Mesendoderm (in vitro differentiated cells): Measurements from ENCODE around the gene TOP3A.

Experiments used
- DNase-seq: peaks from one replicate; pipeline ENCODE4 v3.0.0; 2013
- H2AK5ac ChIP-seq: 2 replicates; pipeline ENCODE4 v1.6.1; 2013; ENCODE audit warnings: low read length, inconsistent platforms
- H2BK120ac ChIP-seq: 2 replicates; pipeline ENCODE4 v1.6.1; 2013; ENCODE audit warnings: low read depth, mild to moderate bottlenecking, low read length, moderate library complexity, mixed read lengths
- H2BK15ac ChIP-seq: replicated peaks from 2 replicates; pipeline ENCODE4 v1.6.1; 2013; ENCODE audit warnings: low read depth, mild to moderate bottlenecking, moderate library complexity
- H2BK5ac ChIP-seq: 2 replicates; pipeline ENCODE4 v1.6.1; 2013; ENCODE audit warnings: low read length, inconsistent platforms
- H3K18ac ChIP-seq: 2 replicates; pipeline ENCODE4 v1.6.1; 2013; ENCODE audit warnings: mild to moderate bottlenecking, low read length, mixed read lengths
- H3K23ac ChIP-seq: one replicate; pipeline ENCODE4 v1.6.1; 2013; ENCODE audit warnings: low read length
- H3K27ac ChIP-seq: 2 replicates; pipeline ENCODE4 v1.5.1; 2013; ENCODE audit warnings: low read depth, mild to moderate bottlenecking, inconsistent platforms, low read length, moderate library complexity
- H3K27me3 ChIP-seq: 2 replicates; pipeline ENCODE4 v1.6.1; 2013; ENCODE audit warnings: low read length, control low read depth, mild to moderate bottlenecking, inconsistent platforms; ENCODE audit not compliant: insufficient read depth, poor library complexity
- H3K36me3 ChIP-seq: 2 replicates; pipeline ENCODE4 v1.6.1; 2013; ENCODE audit warnings: low read length, inconsistent platforms; ENCODE audit not compliant: control insufficient read depth, insufficient read depth
- H3K4ac ChIP-seq: one replicate; pipeline ENCODE4 v1.6.1; 2013; ENCODE audit warnings: low read depth, mild to moderate bottlenecking, low read length, moderate library complexity
- H3K4me1 ChIP-seq: 2 replicates; pipeline ENCODE4 v1.6.1; 2013; ENCODE audit warnings: low read depth, low read length, inconsistent platforms; ENCODE audit not compliant: control insufficient read depth
- H3K4me2 ChIP-seq: 2 replicates; pipeline ENCODE4 v1.6.1; 2013; ENCODE audit warnings: low read length
- H3K4me3 ChIP-seq: 2 replicates; pipeline ENCODE4 v1.5.1; 2013; ENCODE audit warnings: mild to moderate bottlenecking, low read length
- H3K56ac ChIP-seq: one replicate; pipeline ENCODE4 v1.6.1; 2013; ENCODE audit warnings: low read length
- H3K79me1 ChIP-seq: 2 replicates; pipeline ENCODE4 v1.6.1; 2013; ENCODE audit warnings: low read length, inconsistent platforms
- H3K79me2 ChIP-seq: 2 replicates; pipeline ENCODE4 v1.6.1; 2013; ENCODE audit warnings: mild to moderate bottlenecking, low read length; ENCODE audit not compliant: control insufficient read depth, insufficient read depth
- H3K9ac ChIP-seq: 2 replicates; pipeline ENCODE4 v1.6.1; 2013; ENCODE audit warnings: low read length, inconsistent platforms
- H4K5ac ChIP-seq: one replicate; pipeline ENCODE4 v1.6.1; 2013; ENCODE audit warnings: low read length
- H4K8ac ChIP-seq: one replicate; pipeline ENCODE4 v1.6.1; 2013; ENCODE audit warnings: low read depth, mild to moderate bottlenecking, control low read depth, low read length, moderate library complexity
- WGBS: extraction: QIAGEN DNeasy Blood & Tissue Kit; methylation state at CpG from one replicate; pipeline ENCODE4 v1.1.7; 2013; ENCODE audit warnings: low lambda C conversion rate, missing lambda C conversion rate; ENCODE audit not compliant: insufficient coverage; ENCODE audit errors: extremely low coverage; 5-methylcytosine and 5-hydroxymethylcytosine counted together

Gene TOP3A

DNA sequence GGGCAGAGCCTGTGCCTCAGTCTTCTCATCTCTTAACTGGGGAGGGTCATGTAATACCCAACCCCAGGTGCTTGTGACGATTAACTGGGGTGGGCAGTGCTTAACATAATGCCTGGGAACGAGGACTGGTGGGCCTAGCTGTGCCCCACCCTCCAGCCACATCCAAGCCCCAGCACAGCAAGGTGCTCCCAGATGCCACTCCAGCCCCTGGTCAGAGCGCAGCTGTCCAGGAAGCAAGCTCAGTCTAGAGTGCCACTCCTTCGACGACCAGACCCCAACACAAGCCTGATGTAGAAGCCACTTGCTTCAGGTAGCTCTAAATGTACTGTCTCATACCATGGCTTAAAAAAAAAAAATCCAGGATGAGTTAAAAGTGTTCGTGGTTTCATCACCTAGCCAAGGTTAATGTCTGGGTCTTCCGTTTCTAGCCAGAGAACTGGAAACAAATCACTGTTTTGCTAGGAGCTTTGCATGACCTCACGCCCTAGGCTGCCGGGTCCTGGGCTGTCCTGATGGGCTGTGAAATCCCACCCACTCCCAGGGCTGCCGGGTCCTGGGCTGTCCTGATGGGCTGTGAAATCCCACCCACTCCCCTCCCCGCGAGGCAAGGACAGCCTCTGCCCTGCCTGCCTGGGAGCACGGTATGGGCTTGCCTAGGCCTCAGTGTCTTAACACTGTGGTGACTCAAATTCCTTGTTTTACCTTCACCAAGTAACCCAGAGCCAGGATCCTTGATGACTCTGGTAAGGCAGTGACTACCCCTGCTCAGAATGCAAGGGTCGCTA, 46.7 kb downstream of the TOP3A start:
- no peak overlapping the region for H2AK5ac ChIP-seq
- H2BK15ac ChIP-seq = no peak overlapping the region
- H2BK5ac ChIP-seq = no peak overlapping the region
- peak overlapping the region; percentile 5 for H3K18ac ChIP-seq
- peak overlapping the region; percentile 12 for H3K56ac ChIP-seq
- no peak overlapping the region for H3K4ac ChIP-seq
- no peaks in the 10 kb centered on the region for H3K79me2 ChIP-seq
- peak overlapping the region; percentile 28 for H3K9ac ChIP-seq
- no peak overlapping the region for H2BK120ac ChIP-seq
- WGBS = no CpG with 5 or more reads among the region's 14 CpGs
- H3K23ac ChIP-seq = no peak overlapping the region
- no peaks in the 10 kb centered on the region for H3K27me3 ChIP-seq
- no peak overlapping the region for H4K5ac ChIP-seq
- no peak overlapping the region for H3K4me3 ChIP-seq
- H3K36me3 ChIP-seq = peaks cover 7% of the 10 kb centered on the region
- no peak overlapping the region for H3K4me2 ChIP-seq
- H3K79me1 ChIP-seq = no peaks in the 10 kb centered on the region
- H3K27ac ChIP-seq = peak overlapping the region; percentile 42
- no peak overlapping the region for H4K8ac ChIP-seq
- peak; percentile 96 for DNase-seq
- peaks cover 3% of the 10 kb centered on the region for H3K4me1 ChIP-seq

DNA sequence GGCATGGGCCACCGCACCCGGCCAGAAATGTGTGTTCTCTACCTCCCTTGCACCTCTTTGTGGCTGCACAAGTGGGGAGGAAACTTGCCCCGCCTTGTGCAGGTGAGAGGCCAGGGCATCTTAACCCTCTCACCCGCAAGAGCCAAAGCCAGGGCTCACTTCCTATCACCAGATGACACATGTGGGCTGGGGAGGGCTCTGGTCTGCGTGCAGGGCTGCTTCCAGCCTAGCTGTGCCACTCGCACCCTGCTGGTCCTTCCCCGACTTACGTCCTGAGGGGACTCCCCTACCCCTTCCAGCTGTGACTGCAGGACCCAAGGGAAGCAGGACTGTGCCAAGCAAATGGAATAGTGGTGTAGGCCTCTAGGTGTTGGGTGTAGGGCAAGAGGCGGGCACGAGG, 47.4 kb downstream of the TOP3A start:
- peaks cover 3% of the 10 kb centered on the region for H3K4me1 ChIP-seq
- no peak overlapping the region for H4K5ac ChIP-seq
- no peak overlapping the region for H2BK5ac ChIP-seq
- no peaks in the 10 kb centered on the region for H3K79me1 ChIP-seq
- no peaks in the 10 kb centered on the region for H3K79me2 ChIP-seq
- H2AK5ac ChIP-seq = no peak overlapping the region
- H2BK15ac ChIP-seq = no peak overlapping the region
- H3K23ac ChIP-seq = no peak overlapping the region
- H2BK120ac ChIP-seq = no peak overlapping the region
- no peak overlapping the region for H4K8ac ChIP-seq
- WGBS = no CpG with 5 or more reads among the region's 10 CpGs
- H3K4ac ChIP-seq = no peak overlapping the region
- DNase-seq = no peak
- H3K4me3 ChIP-seq = no peak overlapping the region
- H3K56ac ChIP-seq = no peak overlapping the region
- H3K4me2 ChIP-seq = no peak overlapping the region
- H3K36me3 ChIP-seq = peaks cover 5% of the 10 kb centered on the region
- no peak overlapping the region for H3K9ac ChIP-seq
- no peak overlapping the region for H3K18ac ChIP-seq
- H3K27ac ChIP-seq = peak overlapping the region; percentile 42
- no peaks in the 10 kb centered on the region for H3K27me3 ChIP-seq

DNA sequence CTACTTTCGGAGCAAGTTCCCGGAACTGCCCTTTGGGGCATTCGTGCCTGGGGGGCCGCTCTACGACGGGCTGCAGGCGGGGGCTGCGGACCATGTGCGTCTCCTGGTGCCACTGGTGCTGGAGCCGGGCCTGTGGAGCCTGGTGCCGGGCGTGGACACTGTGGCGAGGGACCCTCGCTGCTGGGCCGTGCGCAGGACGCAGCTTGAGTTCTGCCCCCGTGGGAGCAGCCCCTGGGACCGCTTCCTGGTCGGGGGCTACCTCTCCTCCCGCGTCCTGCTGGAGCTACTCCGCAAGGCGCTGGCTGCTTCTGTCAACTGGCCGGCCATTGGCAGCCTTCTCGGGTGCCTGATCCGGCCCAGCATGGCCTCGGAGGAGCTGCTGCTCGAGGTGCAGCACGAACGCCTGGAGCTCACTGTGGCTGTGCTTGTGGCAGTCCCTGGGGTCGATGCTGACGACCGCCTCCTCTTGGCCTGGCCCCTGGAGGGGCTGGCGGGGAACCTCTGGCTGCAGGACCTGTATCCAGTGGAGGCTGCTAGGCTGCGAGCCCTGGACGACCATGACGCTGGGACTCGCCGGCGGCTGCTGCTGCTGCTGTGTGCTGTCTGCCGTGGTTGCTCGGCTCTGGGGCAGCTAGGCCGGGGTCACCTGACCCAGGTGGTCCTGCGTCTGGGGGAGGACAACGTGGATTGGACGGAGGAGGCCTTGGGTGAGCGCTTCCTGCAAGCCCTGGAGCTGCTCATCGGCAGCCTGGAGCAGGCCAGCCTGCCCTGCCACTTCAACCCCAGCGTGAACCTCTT, 50.7 kb downstream of the TOP3A start:
- Histone ChIP-seq H2BK120ac (no peak overlapping the region), H3K9ac (no peak overlapping the region), H3K4me1 (peaks cover 3% of the 10 kb centered on the region), H3K4ac (no peak overlapping the region), H3K36me3 (peaks cover 2% of the 10 kb centered on the region), H2BK5ac (no peak overlapping the region), H3K23ac (no peak overlapping the region), H3K4me3 (no peak overlapping the region), H3K18ac (no peak overlapping the region), H3K79me2 (peaks cover 3% of the 10 kb centered on the region), H3K56ac (no peak overlapping the region), H2AK5ac (no peak overlapping the region), H4K8ac (no peak overlapping the region), H4K5ac (no peak overlapping the region), H3K4me2 (no peak overlapping the region), H3K27ac (no peak overlapping the region), H3K79me1 (peaks cover 10% of the 10 kb centered on the region), H3K27me3 (no peaks in the 10 kb centered on the region), H2BK15ac (no peak overlapping the region)
- no CpG with 5 or more reads among the region's 50 CpGs for WGBS
- no peak for DNase-seq

DNA sequence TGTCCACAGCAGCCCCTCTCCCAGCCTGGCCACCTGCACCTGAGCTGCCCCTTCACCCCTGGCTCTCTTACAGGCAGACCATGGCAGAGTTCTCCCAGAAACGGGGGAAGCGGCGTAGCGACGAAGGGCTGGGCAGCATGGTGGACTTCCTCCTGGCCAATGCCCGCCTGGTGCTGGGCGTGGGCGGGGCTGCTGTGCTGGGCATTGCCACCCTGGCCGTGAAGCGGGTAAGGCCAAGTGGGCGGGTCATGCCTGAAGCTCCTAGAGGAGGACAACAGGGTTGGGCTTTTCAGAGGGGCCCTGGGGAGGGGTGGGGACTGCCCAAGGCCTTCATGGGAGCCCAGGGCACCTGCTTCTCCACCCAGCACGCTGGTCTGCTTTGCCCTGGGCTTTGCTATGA, 52.2 kb downstream of the TOP3A start:
- Histone ChIP-seq H3K79me1 (peaks cover 10% of the 10 kb centered on the region), H2BK120ac (no peak overlapping the region), H4K5ac (no peak overlapping the region), H3K4me3 (no peak overlapping the region), H3K4me2 (no peak overlapping the region), H3K23ac (no peak overlapping the region), H3K18ac (no peak overlapping the region), H3K36me3 (peaks cover 2% of the 10 kb centered on the region), H3K4me1 (no peaks in the 10 kb centered on the region), H3K79me2 (peaks cover 5% of the 10 kb centered on the region), H4K8ac (no peak overlapping the region), H2BK5ac (no peak overlapping the region), H3K56ac (no peak overlapping the region), H3K27ac (no peak overlapping the region), H3K27me3 (no peaks in the 10 kb centered on the region), H3K9ac (no peak overlapping the region), H2AK5ac (no peak overlapping the region), H2BK15ac (no peak overlapping the region), H3K4ac (no peak overlapping the region)
- DNase-seq = no peak
- no CpG with 5 or more reads among the region's 12 CpGs for WGBS

DNA sequence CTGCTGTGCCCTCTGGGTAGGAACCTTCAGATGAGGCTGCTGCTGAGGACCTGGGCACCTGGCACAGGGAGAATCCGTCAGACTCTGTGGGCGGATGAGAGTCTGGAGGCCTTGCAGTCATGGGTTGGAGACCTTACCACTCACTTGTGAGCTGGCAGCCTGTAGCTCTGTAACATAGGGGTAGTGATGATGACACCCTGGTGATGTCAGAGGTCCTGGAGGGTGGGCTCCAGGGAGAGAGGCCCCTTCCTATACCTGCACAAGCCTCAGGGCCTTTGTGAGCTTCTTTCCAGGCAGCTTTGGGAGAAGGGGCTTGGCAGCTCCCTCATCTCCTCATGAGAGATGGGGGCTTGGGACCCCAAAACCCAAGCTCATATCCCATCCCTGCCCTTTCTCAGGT, 52.7 kb downstream of the TOP3A start:
- peaks cover 2% of the 10 kb centered on the region for H3K36me3 ChIP-seq
- no peak overlapping the region for H3K9ac ChIP-seq
- no peak overlapping the region for H4K8ac ChIP-seq
- H3K18ac ChIP-seq = no peak overlapping the region
- no peak overlapping the region for H3K23ac ChIP-seq
- no peak overlapping the region for H2BK120ac ChIP-seq
- H2AK5ac ChIP-seq = no peak overlapping the region
- H2BK5ac ChIP-seq = no peak overlapping the region
- H3K27me3 ChIP-seq = no peaks in the 10 kb centered on the region
- H3K79me1 ChIP-seq = peaks cover 13% of the 10 kb centered on the region
- no peak overlapping the region for H3K4me2 ChIP-seq
- no peak for DNase-seq
- H3K4me3 ChIP-seq = no peak overlapping the region
- no peak overlapping the region for H3K27ac ChIP-seq
- no peak overlapping the region for H3K56ac ChIP-seq
- H3K79me2 ChIP-seq = peaks cover 10% of the 10 kb centered on the region
- no peak overlapping the region for H4K5ac ChIP-seq
- WGBS = no CpG with 5 or more reads among the region's 2 CpGs
- no peak overlapping the region for H3K4ac ChIP-seq
- H3K4me1 ChIP-seq = peaks cover 3% of the 10 kb centered on the region
- H2BK15ac ChIP-seq = no peak overlapping the region
